Testis (tissue), 3 donors: ENCODE measurements around the gene ERO1A. TPM values are rescaled to one million over a fixed set of nuclear protein-coding genes. Genes with fewer than 3 reads are reported as not detected.

Experiments
- DNase-seq: peaks from one replicate; pipeline ENCODE4 v3.0.0-alpha.2; 2019
- H3K27ac ChIP-seq, 2 donors: fragments of 200-600 bp; sonication (generic); one replicate each; pipeline ENCODE4 v1.5.1; 2019
- H3K27me3 ChIP-seq: fragments of 200-600 bp; sonication (generic); one replicate; pipeline ENCODE4 v1.5.1; 2019
- H3K36me3 ChIP-seq: fragments of 200-600 bp; sonication (generic); one replicate; pipeline ENCODE4 v1.5.1; 2017; ENCODE audit warnings: low read depth; ENCODE audit errors: missing control alignments
- H3K4me1 ChIP-seq: fragments of 200-600 bp; sonication (generic); one replicate; pipeline ENCODE4 v1.5.1; 2019
- H3K4me3 ChIP-seq, 2 donors: fragments of 200-600 bp; sonication (generic); one replicate each; pipeline ENCODE4 v1.5.1; 2017 to 2019
- H3K9me3 ChIP-seq: fragments of 200-600 bp; sonication (generic); one replicate; pipeline ENCODE4 v1.5.1; 2017
- CTCF ChIP-seq, 3 experiments: fragments of 450-650 bp in 2 of 3; fragments of 200-600 bp in 1 of 3; sonication (generic) in 1 of 3; IDR thresholded peaks; one replicate each; pipeline ENCODE4 v1.5.1; 2016 to 2019; ENCODE audit warnings: antibody characterized with exemption in 3 of 3, mild to moderate bottlenecking in 2 of 3, moderate library complexity in 1 of 3
- POLR2A ChIP-seq: fragments of 450-650 bp; IDR thresholded peaks from one replicate; pipeline ENCODE4 v1.6.1; 2017; ENCODE audit warnings: antibody characterized with exemption, mild to moderate bottlenecking, moderate library complexity
- WGBS, 2 donors: methylation state at CpG; one replicate each; pipeline ENCODE4 v1.1.5; 2018; 5-methylcytosine and 5-hydroxymethylcytosine counted together
- intact Hi-C: fragments of 100-400 bp; cut with DNase I; formaldehyde crosslinking; loops from one replicate; pipeline ENCODE4 v1.15.1; 2023; ENCODE audit warnings: low total_unique reads
- polyA plus RNA-seq: library from polyadenylated mRNA; stranded (reverse); fragments of 350-450 nt; fragmentation: Illumina TruSeq; extraction: RNeasy Lipid Tissue Mini Kit (QIAGEN cat#74804); gene quantifications from one replicate; pipeline ENCODE4 v1.2.3, GENCODE V29; 2014; ENCODE audit warnings: low read depth, low replicate concordance; ENCODE audit not compliant: insufficient read depth
- total RNA-seq, 2 donors: library from RNA; depleted of rRNA; stranded (reverse); fragments of >200 nt; gene quantifications; one replicate each; pipeline ENCODE4 v1.2.3, GENCODE V29; 2016

Gene ERO1A
- total and polyA plus RNA-seq, 3 donors from 2014 or later: 11.0 to 27.7 (median 26.6) TPM

- H3K36me3 ChIP-seq: no peaks in the 10 kb centered on the region
- WGBS, 2 donors: 76 to 80% methylated on average over 2 of the region's 2 CpGs
- TF ChIP-seq POLR2A (no peak), CTCF (IDR thresholded peaks at IDR 0.05) (no peak)
- intact Hi-C loops: no loop called here
- H3K4me3 ChIP-seq: no peak overlapping the region
- no peak overlapping the region for H3K27ac ChIP-seq
- H3K9me3 ChIP-seq: no peaks in the 10 kb centered on the region
- no peaks in the 10 kb centered on the region for H3K4me1 ChIP-seq
- DNase-seq: no peak
- no peaks in the 10 kb centered on the region for H3K27me3 ChIP-seq
Measured at GRCh38 chr14:52683985-52684520, 11.3 kb downstream of the ERO1A start.

GRCh38 chr14:52678591-52678990 is 16.8 kb downstream of the ERO1A start:
- Histone ChIP-seq H3K4me3 (no peak overlapping the region), H3K27ac (no peak overlapping the region), H3K36me3 (no peaks in the 10 kb centered on the region), H3K4me1 (no peaks in the 10 kb centered on the region), H3K27me3 (no peaks in the 10 kb centered on the region), H3K9me3 (no peaks in the 10 kb centered on the region)
- WGBS, 2 donors: 95 to 97% methylated on average over 2 of the region's 2 CpGs
- TF ChIP-seq POLR2A (no peak), CTCF (IDR thresholded peaks at IDR 0.05) (peak in 2 of 3 experiments; percentile 12 to 26)
- intact Hi-C loops: no loop called here
- DNase-seq: no peak

- no peaks in the 10 kb centered on the region for H3K9me3 ChIP-seq
- DNase-seq: no peak
- no peaks in the 10 kb centered on the region for H3K36me3 ChIP-seq
- intact Hi-C loops: no loop called here
- H3K4me3 ChIP-seq: no peak overlapping the region
- WGBS, 2 donors: 86 to 97% methylated on average over 2 of the region's 2 CpGs
- TF ChIP-seq CTCF (IDR thresholded peaks at IDR 0.05): no peak
- no peak for TF ChIP-seq POLR2A
- H3K27ac ChIP-seq: no peak overlapping the region
- no peaks in the 10 kb centered on the region for H3K27me3 ChIP-seq
- H3K4me1 ChIP-seq: no peaks in the 10 kb centered on the region
Measured at GRCh38 chr14:52663850-52664249, 31.5 kb downstream of the ERO1A start.

GRCh38 chr14:52661314-52661713 is 34.0 kb downstream of the ERO1A start:
- intact Hi-C loops: no loop called here
- DNase-seq: no peak
- H3K4me3 ChIP-seq: no peak overlapping the region
- no peaks in the 10 kb centered on the region for H3K9me3 ChIP-seq
- H3K27ac ChIP-seq: no peak overlapping the region
- H3K27me3 ChIP-seq: no peaks in the 10 kb centered on the region
- H3K36me3 ChIP-seq: no peaks in the 10 kb centered on the region
- 85 to 88% methylated on average over 2 of the region's 2 CpGs for WGBS, 2 donors
- no peaks in the 10 kb centered on the region for H3K4me1 ChIP-seq
- TF ChIP-seq CTCF (IDR thresholded peaks at IDR 0.05): no peak
- TF ChIP-seq POLR2A: no peak

GRCh38 chr14:52660832-52661231 is 34.5 kb downstream of the ERO1A start:
- Histone ChIP-seq H3K9me3 (no peaks in the 10 kb centered on the region), H3K27me3 (no peaks in the 10 kb centered on the region), H3K4me3 (no peak overlapping the region), H3K36me3 (no peaks in the 10 kb centered on the region), H3K4me1 (no peaks in the 10 kb centered on the region), H3K27ac (no peak overlapping the region)
- 82 to 87% methylated on average over 1 of the region's 1 CpG for WGBS, 2 donors
- intact Hi-C loops: no loop called here
- DNase-seq: no peak
- TF ChIP-seq CTCF (IDR thresholded peaks at IDR 0.05) (no peak), POLR2A (no peak)
